Measurements from ENCODE around the gene FOXL1. TPM values are rescaled to one million over a fixed set of nuclear protein-coding genes. Genes with fewer than 3 reads are reported as not detected.

Gene FOXL1
- total RNA-seq, 4 donors from 2014 or later, result 0.52 to 0.83 (median 0.69) TPM

GRCh38 chr16:86566966-86567700, 11.2 kb upstream of the FOXL1 start:
- peaks cover 0 to 96% (median 54%) of the 10 kb centered on the region in 4 donors for H3K27me3 ChIP-seq
- H3K4me3 ChIP-seq, result peak overlapping the region; percentile 44 to 61 (median 48)

GRCh38 chr16:86567701-86568581, 10.4 kb upstream of the FOXL1 start:
- Histone ChIP-seq H3K27me3 (peaks cover 0 to 97% (median 58%) of the 10 kb centered on the region in 4 donors), H3K36me3 (no peaks in the 10 kb centered on the region), H3K4me1 (peaks cover 5 to 47% (median 33%) of the 10 kb centered on the region in 4 donors), H3K9me3 (no peaks in the 10 kb centered on the region), H3K4me3 (peak overlapping the region; percentile 44 to 61 (median 48)), H3K27ac (replicated peaks in 1 of 4) (peak overlapping the region; percentile 33 to 66 (median 56))
- 4% methylated on average over 17 of the region's 116 CpGs for WGBS
- no peak for TF ChIP-seq CTCF (IDR thresholded peaks at IDR 0.05)
- no peak for TF ChIP-seq POLR2AphosphoS5 (IDR thresholded peaks at IDR 0.05)
- TF ChIP-seq EP300 (IDR thresholded peaks at IDR 0.05), result no peak
- TF ChIP-seq POLR2A (IDR thresholded peaks at IDR 0.05; ENCODE audit: low read depth), result no peak
- intact Hi-C loops (cut with DNase I), result no loop called here
- DNase-seq (ENCODE audit: extremely low spot score), result no peak

More at GRCh38 chr16:86566966-86567700, 11.2 kb upstream of the FOXL1 start:
- no peak for DNase-seq (ENCODE audit: extremely low spot score)
- no peaks in the 10 kb centered on the region for H3K36me3 ChIP-seq
- H3K9me3 ChIP-seq, result no peaks in the 10 kb centered on the region
- H3K27ac ChIP-seq (replicated peaks in 1 of 4), result peak overlapping the region; percentile 33 to 66 (median 56)
- TF ChIP-seq POLR2AphosphoS5 (IDR thresholded peaks at IDR 0.05), result no peak
- no peak for TF ChIP-seq POLR2A (IDR thresholded peaks at IDR 0.05; ENCODE audit: low read depth)
- TF ChIP-seq CTCF (IDR thresholded peaks at IDR 0.05), result no peak
- no peak for TF ChIP-seq EP300 (IDR thresholded peaks at IDR 0.05)
- intact Hi-C loops (cut with DNase I), result no loop called here
- peaks cover 5 to 47% (median 33%) of the 10 kb centered on the region in 4 donors for H3K4me1 ChIP-seq
- 2% methylated on average over 20 of the region's 88 CpGs for WGBS

GRCh38 chr16:86568677-86569623, 9.4 kb upstream of the FOXL1 start:
- no peaks in the 10 kb centered on the region for H3K9me3 ChIP-seq
- H3K27me3 ChIP-seq, result peaks cover 0 to 100% (median 58%) of the 10 kb centered on the region in 4 donors
- WGBS, result 19% methylated on average over 23 of the region's 33 CpGs
- H3K4me1 ChIP-seq, result peaks cover 4 to 39% (median 24%) of the 10 kb centered on the region in 4 donors
- TF ChIP-seq POLR2AphosphoS5 (IDR thresholded peaks at IDR 0.05) (no peak), POLR2A (IDR thresholded peaks at IDR 0.05; ENCODE audit: low read depth) (no peak), CTCF (IDR thresholded peaks at IDR 0.05) (no peak), EP300 (IDR thresholded peaks at IDR 0.05) (no peak)
- DNase-seq (ENCODE audit: extremely low spot score), result no peak
- no peaks in the 10 kb centered on the region for H3K36me3 ChIP-seq
- H3K27ac ChIP-seq (replicated peaks in 1 of 4), result peak overlapping the region; percentile 27 to 49 (median 40)
- intact Hi-C loops (cut with DNase I), result no loop called here
- H3K4me3 ChIP-seq, result peak overlapping the region; percentile 44 to 61 (median 48)

Measured in esophagus muscularis mucosa (tissue), 4 donors.